ENCODE results near the gene PCBP3.
"Not testable (repeated sequence)": the region's sequence is repeated elsewhere in the genome, so short reads cannot be mapped to it uniquely, and the experiment has no call there.

The PCBP3 gene

GRCh38 chr21:45613881-45614280 lies 29.6 kb upstream of the PCBP3 start:
- DNase-seq (ENCODE audit: low spot score) = no peak

GRCh38 chr21:45615145-45615711 lies 28.3 kb upstream of the PCBP3 start:
- DNase-seq (ENCODE audit: low spot score) = no peak

GRCh38 chr21:45617021-45617921 lies 26.3 kb upstream of the PCBP3 start:
- DNase-seq (ENCODE audit: low spot score) = no peak

GRCh38 chr21:45618287-45618686 lies 25.2 kb upstream of the PCBP3 start:
- no peak for DNase-seq (ENCODE audit: low spot score)

- DNase-seq (ENCODE audit: low spot score) = no peak
Observed at GRCh38 chr21:45618846-45619485, 24.6 kb upstream of the PCBP3 start.

GRCh38 chr21:45620201-45620923 lies 23.2 kb upstream of the PCBP3 start:
- no peak for DNase-seq (ENCODE audit: low spot score)

- DNase-seq (ENCODE audit: low spot score) = peak; percentile 56
Observed at GRCh38 chr21:45621435-45622331, 21.8 kb upstream of the PCBP3 start.

GRCh38 chr21:45622416-45623097 lies 21.0 kb upstream of the PCBP3 start:
- peak; percentile 40 for DNase-seq (ENCODE audit: low spot score)

GRCh38 chr21:45623436-45623835 lies 20.1 kb upstream of the PCBP3 start:
- DNase-seq (ENCODE audit: low spot score) = peak; percentile 46

- not testable (repeated sequence) for DNase-seq (ENCODE audit: low spot score)
Observed at GRCh38 chr21:45626127-45626526, 17.4 kb upstream of the PCBP3 start.

GRCh38 chr21:45629046-45629981 lies 14.2 kb upstream of the PCBP3 start:
- DNase-seq (ENCODE audit: low spot score) = no peak

- DNase-seq (ENCODE audit: low spot score) = no peak
Observed at GRCh38 chr21:45630066-45630694, 13.3 kb upstream of the PCBP3 start.

- DNase-seq (ENCODE audit: low spot score) = no peak
Observed at GRCh38 chr21:45630876-45631275, 12.6 kb upstream of the PCBP3 start.

GRCh38 chr21:45631540-45631939 lies 12.0 kb upstream of the PCBP3 start:
- no peak for DNase-seq (ENCODE audit: low spot score)

- DNase-seq (ENCODE audit: low spot score) = no peak
Observed at GRCh38 chr21:45632160-45632559, 11.4 kb upstream of the PCBP3 start.

- DNase-seq (ENCODE audit: low spot score) = no peak
Observed at GRCh38 chr21:45632637-45633251, 10.8 kb upstream of the PCBP3 start.

- no peak for DNase-seq (ENCODE audit: low spot score)
Observed at GRCh38 chr21:45634511-45635183, 8.9 kb upstream of the PCBP3 start.
